ENCODE measurements around the gene CD302.
"Not testable (repeated sequence)": the region's sequence is repeated elsewhere in the genome, so short reads cannot be mapped to it uniquely, and the experiment has no call there.

Gene CD302

GRCh38 chr2:159758239-159758638 lies 39.8 kb downstream of the CD302 start:
- Histone ChIP-seq H3K27ac (no peak overlapping the region), H3K4me3 (no peak overlapping the region)

DNA sequence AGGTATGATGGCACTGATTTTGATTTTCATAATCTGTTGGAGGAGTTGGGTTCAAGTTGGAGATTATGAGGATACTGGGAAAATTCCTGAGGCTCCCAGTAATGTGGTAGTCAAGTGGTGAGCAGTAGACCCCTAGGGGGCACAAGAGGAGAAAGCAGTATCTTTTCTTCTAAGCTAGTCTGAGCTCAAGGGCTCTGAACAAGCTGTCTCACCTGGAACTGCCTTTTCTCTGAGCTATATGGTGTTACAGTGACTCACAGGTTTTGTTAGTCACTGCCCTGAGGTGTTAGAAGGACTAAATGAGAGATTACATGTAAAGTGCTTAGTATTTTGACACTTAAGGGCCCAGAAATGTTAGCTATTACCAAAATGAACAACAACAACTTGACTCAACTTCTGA lies 42.2 kb downstream of the CD302 start:
- Histone ChIP-seq H3K27ac (peak overlapping the region in 1 of 21 experiments; percentile 29), H3K4me3 (no peak overlapping the region)

GRCh38 chr2:159755014-159755413 lies 43.0 kb downstream of the CD302 start:
- Histone ChIP-seq H3K4me3 (no peak overlapping the region), H3K27ac (peak overlapping the region in 2 of 21 experiments; percentile 17 to 29)

- peak overlapping the region in 3 of 21 experiments; percentile 13 to 26 (median 15) for H3K27ac ChIP-seq
- H3K4me3 ChIP-seq = no peak overlapping the region
Observed at GRCh38 chr2:159753797-159754196, 44.2 kb downstream of the CD302 start.

DNA sequence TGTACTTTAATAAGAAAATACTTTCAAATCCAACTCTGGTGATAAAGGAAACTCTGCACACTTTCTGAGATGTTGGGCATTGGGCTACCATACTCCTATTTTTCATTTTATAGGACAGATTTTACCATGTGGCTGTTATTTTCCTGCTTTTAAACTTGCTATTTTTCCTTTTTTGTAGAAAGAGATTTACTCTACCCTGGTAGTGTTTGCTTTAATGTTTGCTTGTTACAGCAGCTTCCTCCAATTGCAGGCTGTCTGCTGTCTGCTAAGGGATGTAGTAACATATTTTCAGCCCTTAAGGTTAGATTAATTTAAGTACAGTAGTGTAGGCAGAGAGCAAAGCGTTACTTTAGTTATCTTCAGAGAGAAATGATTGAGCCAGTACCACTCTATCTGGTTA lies 47.1 kb downstream of the CD302 start:
- no peak overlapping the region for H3K4me3 ChIP-seq

GRCh38 chr2:159748089-159748488 lies 49.9 kb downstream of the CD302 start:
- Histone ChIP-seq H3K27ac (no peak overlapping the region), H3K4me3 (no peak overlapping the region)

More for the DNA sequence above, 47.1 kb downstream of the CD302 start:
- no peak overlapping the region for H3K27ac ChIP-seq

- not testable (repeated sequence) for H3K27ac ChIP-seq
Observed at GRCh38 chr2:159745237-159745636, 52.8 kb downstream of the CD302 start.

DNA sequence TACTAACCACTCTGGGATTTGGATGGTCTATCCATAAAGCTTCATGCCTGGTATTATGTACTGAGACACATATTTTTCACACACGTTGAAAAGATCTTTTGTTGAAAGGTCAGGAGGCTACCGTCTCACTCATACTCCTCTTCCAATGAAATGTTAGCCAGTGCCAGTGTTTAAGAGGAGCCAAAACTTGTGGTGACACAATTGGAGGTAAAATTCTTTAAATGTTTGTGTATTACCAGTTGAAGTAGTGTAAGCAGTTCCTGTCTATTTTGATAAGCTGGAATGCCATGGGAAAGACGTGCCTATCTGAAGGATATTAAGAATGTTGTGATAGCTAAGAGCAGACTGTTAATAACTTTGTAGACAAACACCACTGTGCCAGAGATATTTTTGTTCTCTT lies 53.6 kb downstream of the CD302 start:
- no peak overlapping the region for H3K4me3 ChIP-seq
- no peak overlapping the region for H3K27ac ChIP-seq

More at GRCh38 chr2:159745237-159745636, 52.8 kb downstream of the CD302 start:
- H3K4me3 ChIP-seq = not testable (repeated sequence)

DNA sequence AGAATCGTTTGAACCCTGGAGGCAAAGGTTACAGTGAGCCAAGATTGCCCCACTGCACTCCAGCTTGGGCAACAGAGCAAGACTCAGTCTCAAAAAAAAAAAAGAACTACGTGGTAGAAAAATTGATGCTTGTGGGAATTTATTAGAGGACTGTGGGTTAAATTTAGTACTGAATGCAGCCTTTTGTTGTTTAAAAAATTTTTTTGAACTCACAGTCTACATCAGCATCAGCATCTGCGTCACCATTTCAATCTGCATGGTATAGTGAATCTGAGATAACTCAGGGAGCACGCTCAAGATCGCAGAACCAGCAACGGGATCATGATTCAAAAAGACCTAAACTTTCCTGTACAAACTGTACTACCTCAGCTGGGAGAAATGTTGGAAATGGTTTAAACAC lies 55.2 kb downstream of the CD302 start:
- Histone ChIP-seq H3K27ac (no peak overlapping the region), H3K4me3 (no peak overlapping the region)

- Histone ChIP-seq H3K4me3 (no peak overlapping the region), H3K27ac (no peak overlapping the region)
Observed at GRCh38 chr2:159738509-159739390, 59.3 kb downstream of the CD302 start.

GRCh38 chr2:159737917-159738296 lies 60.1 kb downstream of the CD302 start:
- Histone ChIP-seq H3K4me3 (no peak overlapping the region), H3K27ac (no peak overlapping the region)

- no peak overlapping the region for H3K27ac ChIP-seq
- no peak overlapping the region for H3K4me3 ChIP-seq
Observed at GRCh38 chr2:159737292-159737916, 60.6 kb downstream of the CD302 start.

DNA sequence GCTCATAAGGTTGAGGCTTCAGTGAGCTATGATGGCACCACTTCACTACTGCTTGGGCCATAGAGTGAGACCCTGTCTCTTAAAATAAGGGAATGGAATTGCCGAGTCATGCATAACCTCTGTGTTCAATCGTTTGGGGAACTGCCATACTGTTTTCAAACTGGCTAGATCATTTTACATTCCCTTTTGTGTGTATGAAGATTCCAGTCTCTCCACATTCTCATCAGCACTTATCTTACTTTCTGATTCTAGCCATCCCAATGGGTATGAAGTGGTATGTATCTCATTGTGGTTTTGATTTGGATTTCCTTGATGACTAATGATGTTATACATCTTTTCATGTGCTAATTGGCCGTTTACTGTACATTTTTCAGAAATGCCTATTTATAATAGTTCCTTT lies 62.0 kb downstream of the CD302 start:
- peak overlapping the region in 1 of 21 experiments; percentile 41 for H3K27ac ChIP-seq

DNA sequence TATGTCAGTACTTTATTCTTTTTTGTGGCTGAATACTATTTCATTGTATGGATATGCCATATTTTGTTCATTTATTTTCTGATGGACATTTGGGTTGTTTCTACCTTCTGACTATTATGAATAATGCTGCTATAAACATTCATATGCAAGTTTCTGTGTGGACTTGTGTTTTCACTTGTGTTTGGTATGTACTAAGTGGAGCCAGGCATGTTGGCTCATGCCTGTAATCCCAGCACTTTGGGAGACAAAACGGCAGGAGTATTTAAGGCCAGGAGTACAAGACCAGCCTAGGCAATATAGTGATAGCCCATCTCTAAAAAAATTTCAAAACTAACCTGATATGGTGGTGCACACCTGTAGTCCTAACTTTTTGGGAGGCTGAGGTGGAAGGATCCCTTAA lies 62.4 kb downstream of the CD302 start:
- no peak overlapping the region for H3K4me3 ChIP-seq
- H3K27ac ChIP-seq = peak overlapping the region in 1 of 21 experiments; percentile 41

More for the DNA sequence above, 62.0 kb downstream of the CD302 start:
- no peak overlapping the region for H3K4me3 ChIP-seq

DNA sequence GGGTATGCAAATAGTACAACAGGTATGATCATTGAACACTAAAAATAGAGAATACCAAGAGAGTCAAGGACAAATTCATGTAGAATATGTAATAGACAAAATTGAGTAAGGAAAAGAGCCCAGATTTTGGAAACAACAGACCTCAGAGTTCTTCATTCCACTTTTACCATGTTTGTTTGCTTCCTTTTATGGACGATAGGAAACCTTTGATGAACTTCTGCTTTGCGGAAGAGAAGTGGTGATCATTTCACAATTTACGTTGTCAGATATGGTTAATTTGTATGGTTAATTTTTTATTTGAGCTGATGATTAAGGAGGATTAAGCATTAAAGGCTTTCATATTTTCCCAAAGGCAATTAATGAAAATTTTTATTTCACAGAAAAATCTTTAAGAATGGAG lies 69.4 kb downstream of the CD302 start:
- no peak overlapping the region for H3K27ac ChIP-seq
- no peak overlapping the region for H3K4me3 ChIP-seq

GRCh38 chr2:159725713-159726112 lies 72.3 kb downstream of the CD302 start:
- Histone ChIP-seq H3K4me3 (no peak overlapping the region), H3K27ac (no peak overlapping the region)

DNA sequence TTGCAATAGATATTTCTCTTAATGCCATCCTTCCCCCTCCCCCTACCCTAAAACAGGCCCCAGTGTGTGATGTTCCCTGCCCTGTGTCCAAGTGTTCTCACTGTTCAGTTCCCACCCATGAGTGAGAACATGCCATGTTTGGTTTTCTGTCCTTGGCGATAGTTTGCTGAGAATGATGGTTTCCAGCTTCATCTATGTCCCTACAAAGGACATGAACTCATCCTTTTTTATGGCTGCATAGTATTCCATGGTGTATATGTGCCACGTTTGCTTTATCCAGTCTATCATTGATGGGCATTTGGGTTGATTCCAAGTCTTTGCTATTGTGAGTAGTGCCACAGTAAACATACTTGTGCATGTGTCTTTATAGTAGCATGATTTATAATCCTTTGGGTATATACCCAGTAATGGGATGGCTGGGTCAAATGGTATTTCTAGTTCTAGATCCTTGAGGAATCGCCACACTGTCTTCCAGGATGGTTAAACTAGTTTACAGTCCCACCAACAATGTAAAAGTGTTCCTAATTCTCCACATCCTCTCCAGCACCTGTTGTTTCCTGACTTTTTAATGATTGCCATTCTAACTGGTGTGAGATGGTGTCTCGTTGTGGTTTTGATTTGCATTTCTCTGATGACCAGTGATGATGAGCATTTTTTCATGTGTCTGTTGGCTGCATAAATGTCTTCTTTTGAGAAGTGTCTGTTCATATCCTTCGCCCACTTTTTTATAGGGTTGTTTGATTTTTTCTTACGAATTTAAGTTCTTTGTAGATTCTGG lies 73.0 kb downstream of the CD302 start:
- not testable (repeated sequence) for H3K27ac ChIP-seq, H3K4me3 ChIP-seq

- Histone ChIP-seq H3K27ac (no peak overlapping the region), H3K4me3 (no peak overlapping the region)
Observed at GRCh38 chr2:159722580-159722979, 75.4 kb downstream of the CD302 start.

DNA sequence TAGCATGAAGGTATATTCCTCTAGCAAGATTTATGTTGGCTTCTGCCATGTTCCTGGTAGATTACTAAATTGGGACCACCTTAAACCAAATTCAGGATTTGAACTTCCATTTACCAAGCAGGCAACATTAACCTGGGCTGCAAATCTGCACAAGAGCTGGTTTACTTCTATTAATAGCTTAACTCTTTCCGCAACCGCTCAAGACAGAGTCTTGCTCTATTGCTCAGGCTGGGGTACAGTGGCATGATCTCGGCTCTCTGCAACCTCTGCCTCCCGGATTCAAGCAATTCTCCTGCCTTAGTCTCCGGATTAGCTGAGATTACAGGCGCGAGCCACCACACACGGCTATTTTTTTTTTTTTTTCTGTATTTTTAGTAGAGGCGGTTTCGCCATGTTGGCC lies 77.3 kb downstream of the CD302 start:
- Histone ChIP-seq H3K27ac (no peak overlapping the region), H3K4me3 (no peak overlapping the region)

Measured in skin epidermis (tissue), 12 donors.